Measurements from ENCODE around the gene IER3.

GRCh38 chr6:30711758-30712380, 32.5 kb downstream of the IER3 start:
- TF ChIP-seq CTCF (IDR thresholded peaks at IDR 0.05; ENCODE audit: low read length) (no peak), EZH2 (optimal IDR thresholded peaks at IDR 0.05; ENCODE audit: low read depth, low read length) (no peak), EZH2phosphoT487 (IDR thresholded peaks at IDR 0.05; ENCODE audit: low read length) (no peak)
